HFF-Myc (cell line): ENCODE measurements around the gene ZBTB43.
A peak's percentile ranks its signal among the peaks of the same experiment; 100 is the strongest.

ENCODE experiments used
- DNase-seq: peaks from one replicate; pipeline ENCODE4 v3.0.0-alpha.2; 2011; ENCODE audit warnings: low read depth; ENCODE audit errors: extremely low read depth
- H3K4me3 ChIP-seq: replicated peaks from 2 replicates; pipeline ENCODE4 v1.5.1; 2011; ENCODE audit warnings: low read depth, mild to moderate bottlenecking, control low read depth, low read length
- TF ChIP-seq, protein P1 (sequence below): IDR thresholded peaks from 2 replicates; pipeline ENCODE4 v1.5.1; 2012; ENCODE audit warnings: mild to moderate bottlenecking, low read depth, low read length, control low read depth; ENCODE audit errors: missing control alignments

The ZBTB43 gene

DNA sequence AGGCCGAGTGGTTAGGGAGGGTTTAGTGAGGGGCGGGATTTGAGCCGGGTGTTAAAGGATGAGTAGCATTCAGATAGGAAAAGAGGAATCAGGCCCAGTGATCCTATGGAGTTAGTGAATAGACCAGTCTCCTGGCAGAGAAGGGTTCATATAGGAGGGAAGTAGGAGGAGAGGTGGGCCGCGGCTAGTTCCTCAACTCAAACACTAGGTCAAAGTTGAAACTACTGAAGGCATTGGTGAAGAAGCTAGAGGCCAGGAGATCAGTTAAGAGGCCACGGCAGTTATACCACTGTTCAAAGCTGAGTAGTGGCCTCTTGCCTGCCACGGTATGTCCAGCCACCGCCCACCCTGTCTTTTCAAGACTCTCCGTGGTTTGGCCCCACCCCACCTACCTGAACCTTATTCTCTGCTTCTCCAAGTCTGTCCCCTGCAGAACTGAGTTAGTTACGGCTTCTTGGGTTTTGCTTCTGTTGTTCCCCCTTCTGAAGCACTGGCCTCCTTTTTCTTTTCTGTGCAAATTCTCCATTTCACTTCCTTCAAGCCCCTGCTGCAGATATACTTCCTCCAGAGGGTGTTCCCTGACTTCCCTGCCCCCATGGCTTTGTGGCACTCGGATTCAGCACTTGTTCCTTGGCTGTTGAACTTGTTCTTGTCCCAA lies 57.4 kb downstream of the ZBTB43 start:
- H3K4me3 ChIP-seq: peak overlapping the region; percentile 82
- DNase-seq: no peak
- TF ChIP-seq, protein P1, sequence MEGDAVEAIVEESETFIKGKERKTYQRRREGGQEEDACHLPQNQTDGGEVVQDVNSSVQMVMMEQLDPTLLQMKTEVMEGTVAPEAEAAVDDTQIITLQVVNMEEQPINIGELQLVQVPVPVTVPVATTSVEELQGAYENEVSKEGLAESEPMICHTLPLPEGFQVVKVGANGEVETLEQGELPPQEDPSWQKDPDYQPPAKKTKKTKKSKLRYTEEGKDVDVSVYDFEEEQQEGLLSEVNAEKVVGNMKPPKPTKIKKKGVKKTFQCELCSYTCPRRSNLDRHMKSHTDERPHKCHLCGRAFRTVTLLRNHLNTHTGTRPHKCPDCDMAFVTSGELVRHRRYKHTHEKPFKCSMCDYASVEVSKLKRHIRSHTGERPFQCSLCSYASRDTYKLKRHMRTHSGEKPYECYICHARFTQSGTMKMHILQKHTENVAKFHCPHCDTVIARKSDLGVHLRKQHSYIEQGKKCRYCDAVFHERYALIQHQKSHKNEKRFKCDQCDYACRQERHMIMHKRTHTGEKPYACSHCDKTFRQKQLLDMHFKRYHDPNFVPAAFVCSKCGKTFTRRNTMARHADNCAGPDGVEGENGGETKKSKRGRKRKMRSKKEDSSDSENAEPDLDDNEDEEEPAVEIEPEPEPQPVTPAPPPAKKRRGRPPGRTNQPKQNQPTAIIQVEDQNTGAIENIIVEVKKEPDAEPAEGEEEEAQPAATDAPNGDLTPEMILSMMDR: no peak

DNA sequence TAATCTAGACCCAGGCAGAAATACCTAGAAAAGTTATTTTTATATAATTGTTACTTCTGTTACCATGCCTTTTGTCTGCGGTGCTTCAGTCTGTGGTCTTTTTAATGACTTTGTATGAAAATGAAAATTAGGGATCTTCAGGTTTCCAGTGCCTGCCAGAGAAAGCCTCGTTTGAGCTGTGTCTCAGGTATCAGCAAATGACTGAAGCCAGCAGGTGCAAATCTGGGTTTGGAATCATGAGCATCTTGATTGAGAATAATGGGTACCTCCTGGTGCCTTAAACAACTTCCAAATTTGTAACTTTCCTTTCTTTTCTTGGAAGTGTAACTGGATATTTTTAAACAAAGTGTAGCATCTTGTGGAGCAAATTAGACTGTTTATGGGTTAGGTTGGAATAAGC lies 59.9 kb downstream of the ZBTB43 start:
- H3K4me3 ChIP-seq: no peak overlapping the region
- TF ChIP-seq, protein P1: no peak
- no peak for DNase-seq

GRCh38 chr9:126869368-126869767 lies 64.5 kb downstream of the ZBTB43 start:
- no peak overlapping the region for H3K4me3 ChIP-seq
- DNase-seq: no peak
- TF ChIP-seq, protein P1: no peak

DNA sequence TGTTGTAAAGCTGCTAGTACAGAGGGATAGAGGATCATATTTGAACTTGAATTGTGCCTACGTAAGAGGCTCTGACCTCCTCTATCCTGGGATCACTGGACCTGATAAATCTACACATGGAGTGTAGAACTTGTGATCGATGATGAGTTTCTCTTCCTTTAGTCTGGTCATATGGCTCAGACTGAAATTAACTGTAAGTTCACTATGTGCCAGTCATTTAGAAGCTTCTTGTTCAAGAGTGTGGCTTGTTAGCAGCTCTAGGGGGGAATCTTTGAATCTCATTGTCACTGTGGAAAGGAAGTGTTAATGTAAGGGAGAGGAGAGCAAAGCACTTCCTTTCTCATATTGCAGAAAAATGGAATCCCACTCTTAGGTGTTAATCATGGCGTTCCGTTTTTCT lies 67.7 kb downstream of the ZBTB43 start:
- TF ChIP-seq, protein P1: no peak
- no peak overlapping the region for H3K4me3 ChIP-seq
- no peak for DNase-seq

- TF ChIP-seq, protein P1: no peak
Observed at GRCh38 chr9:126874546-126875314, 69.9 kb downstream of the ZBTB43 start.

DNA sequence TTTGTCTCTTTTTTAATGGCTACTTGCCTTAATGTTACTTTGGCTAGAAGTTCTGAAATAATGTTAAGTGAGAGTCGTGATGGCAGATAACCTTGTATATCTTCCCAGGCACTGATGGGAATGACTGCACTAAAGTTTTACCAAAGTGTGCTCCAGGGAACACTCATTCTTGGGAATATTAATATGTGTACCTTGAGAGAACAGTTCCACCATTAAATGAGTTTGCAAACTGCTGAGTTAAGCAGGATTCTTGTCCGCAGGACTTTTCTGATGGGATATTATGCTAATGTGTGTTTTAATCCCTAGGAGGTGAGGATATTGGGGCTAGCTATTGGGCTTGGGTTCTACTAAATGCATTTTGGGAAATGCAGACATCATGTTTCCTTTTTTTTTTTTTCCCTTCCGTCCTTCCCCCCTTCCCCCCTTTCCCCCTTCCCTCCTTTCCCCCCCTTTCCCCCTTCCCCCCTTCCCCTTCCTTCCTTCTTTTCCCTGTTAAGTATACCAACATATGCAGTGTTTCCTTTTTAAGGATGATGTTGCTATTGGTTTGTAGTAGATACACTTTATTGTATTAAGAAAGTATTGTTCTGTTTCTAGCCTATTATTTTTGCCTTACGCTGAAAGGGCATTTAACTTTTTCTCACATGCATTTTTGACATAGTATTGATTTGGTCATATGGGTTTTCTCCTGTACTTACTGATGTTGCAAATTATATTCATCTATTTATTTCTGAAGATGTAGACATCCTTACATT lies 71.1 kb downstream of the ZBTB43 start:
- no peak for DNase-seq
- TF ChIP-seq, protein P1: no peak
- no peak overlapping the region for H3K4me3 ChIP-seq

More at GRCh38 chr9:126874546-126875314, 69.9 kb downstream of the ZBTB43 start:
- no peak overlapping the region for H3K4me3 ChIP-seq
- DNase-seq: no peak
